Measurements from ENCODE around the gene CHD2.

DNA sequence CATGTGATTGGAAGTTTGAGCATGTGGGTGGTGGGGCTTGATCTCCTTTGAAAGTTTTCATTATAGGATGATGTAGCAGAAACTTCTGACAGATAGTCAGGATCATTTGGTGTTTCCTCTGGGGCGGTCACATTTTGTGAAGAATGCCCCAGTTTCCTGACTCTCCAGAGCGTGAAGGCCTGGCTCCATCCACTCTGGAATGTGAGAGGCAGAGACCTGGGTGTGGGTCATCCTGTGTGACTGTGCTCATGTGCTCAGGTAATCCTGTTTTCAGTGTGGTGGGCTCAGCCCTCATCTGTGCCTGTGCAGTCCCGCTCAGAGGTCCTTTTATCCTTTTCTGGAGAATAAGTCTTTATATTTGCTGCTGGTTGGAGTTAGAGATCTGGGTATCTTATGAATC lies 107.9 kb downstream of the CHD2 start:
- TF ChIP-seq, protein P1, sequence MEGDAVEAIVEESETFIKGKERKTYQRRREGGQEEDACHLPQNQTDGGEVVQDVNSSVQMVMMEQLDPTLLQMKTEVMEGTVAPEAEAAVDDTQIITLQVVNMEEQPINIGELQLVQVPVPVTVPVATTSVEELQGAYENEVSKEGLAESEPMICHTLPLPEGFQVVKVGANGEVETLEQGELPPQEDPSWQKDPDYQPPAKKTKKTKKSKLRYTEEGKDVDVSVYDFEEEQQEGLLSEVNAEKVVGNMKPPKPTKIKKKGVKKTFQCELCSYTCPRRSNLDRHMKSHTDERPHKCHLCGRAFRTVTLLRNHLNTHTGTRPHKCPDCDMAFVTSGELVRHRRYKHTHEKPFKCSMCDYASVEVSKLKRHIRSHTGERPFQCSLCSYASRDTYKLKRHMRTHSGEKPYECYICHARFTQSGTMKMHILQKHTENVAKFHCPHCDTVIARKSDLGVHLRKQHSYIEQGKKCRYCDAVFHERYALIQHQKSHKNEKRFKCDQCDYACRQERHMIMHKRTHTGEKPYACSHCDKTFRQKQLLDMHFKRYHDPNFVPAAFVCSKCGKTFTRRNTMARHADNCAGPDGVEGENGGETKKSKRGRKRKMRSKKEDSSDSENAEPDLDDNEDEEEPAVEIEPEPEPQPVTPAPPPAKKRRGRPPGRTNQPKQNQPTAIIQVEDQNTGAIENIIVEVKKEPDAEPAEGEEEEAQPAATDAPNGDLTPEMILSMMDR (IDR thresholded peaks at IDR 0.05; ENCODE audit: low read depth, low read length, poor library complexity, severe bottlenecking): no peak
- TF ChIP-seq EZH2phosphoT487 (IDR thresholded peaks at IDR 0.05; ENCODE audit: borderline replicate concordance, low read length): no peak
